ENCODE data around the gene BRWD1. TPM values are rescaled to one million over a fixed set of nuclear protein-coding genes. Genes with fewer than 3 reads are reported as not detected.
A peak's percentile ranks its signal among the peaks of the same experiment; 100 is the strongest.

BRWD1 gene
- total and polyA plus RNA-seq, 2 experiments from 2014 or later = 35.2 to 75.5 TPM

DNA sequence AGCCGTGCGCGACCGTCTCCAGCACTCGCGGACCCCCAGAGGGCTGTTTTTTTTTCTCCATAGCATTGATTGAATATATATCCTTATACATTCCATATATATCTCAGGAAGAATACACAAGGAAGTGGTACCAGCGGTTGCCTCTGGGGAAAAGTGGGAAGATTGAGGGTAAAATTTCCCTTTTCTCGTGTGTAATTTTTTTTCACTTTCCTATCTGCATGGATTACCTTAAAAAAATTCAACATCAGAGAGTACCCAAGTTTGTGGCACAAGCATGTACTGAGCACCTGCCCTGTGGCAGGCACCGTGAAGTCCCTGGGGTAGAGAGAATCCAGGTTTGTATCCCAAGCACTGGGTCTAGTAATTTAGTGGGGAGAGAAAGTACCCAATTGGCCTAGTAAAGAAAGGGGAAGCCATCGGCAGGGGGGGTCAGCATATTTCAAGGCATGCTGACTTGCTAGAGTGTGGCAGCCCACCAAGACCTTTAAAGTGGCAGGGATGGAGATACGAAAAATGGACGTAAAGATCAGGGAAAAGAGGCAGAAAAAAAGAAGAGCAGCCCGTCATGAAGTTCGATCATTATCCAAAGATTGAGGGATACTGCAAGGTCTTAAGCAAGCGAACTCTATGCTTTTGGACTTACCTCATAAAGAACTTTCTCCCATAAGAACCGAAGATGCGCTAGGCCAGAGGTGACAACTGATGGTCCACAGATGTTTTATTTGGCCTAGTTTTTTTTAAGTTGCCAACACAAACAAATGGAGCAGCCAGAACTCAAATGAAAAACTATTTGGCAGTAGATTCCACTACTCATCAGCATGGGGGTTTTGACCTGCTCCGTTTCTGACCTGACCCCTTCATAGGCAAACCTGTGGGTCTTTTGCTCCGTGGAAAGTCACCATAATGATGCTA is 36.9 kb upstream of the BRWD1 start:
- peaks cover 16% of the 10 kb centered on the region for H4K20me1 ChIP-seq (replicated peaks; ENCODE audit: insufficient read depth)
- Mint-ChIP-seq H3K9me3 (no peaks in the 10 kb centered on the region), H3K27ac (peak overlapping the region; percentile 96), H3K36me3 (ENCODE audit: low read depth) (peaks cover 30% of the 10 kb centered on the region), H3K4me1 (peaks cover 34% of the 10 kb centered on the region), H3K27me3 (ENCODE audit: insufficient read depth, low read depth, poor library complexity) (peaks cover 11% of the 10 kb centered on the region), H3K4me3 (peak overlapping the region; percentile 93)
- peaks cover 14% of the 10 kb centered on the region for H3F3A ChIP-seq (replicated peaks; ENCODE audit: low read depth)
- no peak for DNase-seq (ENCODE audit: low spot score)
- H3K4me3 ChIP-seq = peak overlapping the region; percentile 80
- peaks cover 32% of the 10 kb centered on the region for H3K4me1 ChIP-seq (ENCODE audit: insufficient read depth)
- H3K27me3 ChIP-seq (ENCODE audit: insufficient read depth) = no peaks in the 10 kb centered on the region
- no peaks in the 10 kb centered on the region for H3K9me2 ChIP-seq (ENCODE audit: insufficient read depth)
- H3K36me3 ChIP-seq (ENCODE audit: insufficient read depth) = peaks cover 15% of the 10 kb centered on the region; the same call in 1 of the 2 replicates
- H3K79me2 ChIP-seq (replicated peaks; ENCODE audit: insufficient read depth) = peaks cover 30% of the 10 kb centered on the region
- H3K27ac ChIP-seq (ENCODE audit: low read depth) = peak overlapping the region; percentile 98
- no peak for ATAC-seq
- H2AFZ ChIP-seq = peak overlapping the region; percentile 72; the same call in 1 of the 2 replicates
- TF ChIP-seq POLR2AphosphoS5 (IDR thresholded peaks at IDR 0.05; ENCODE audit: low read depth) (no peak), EZH2 (IDR thresholded peaks at IDR 0.05; ENCODE audit: low read depth, unreplicated experiment) (no peak), JUNB (IDR thresholded peaks at IDR 0.05; ENCODE audit: unreplicated experiment) (no peak), EZH2phosphoT487 (IDR thresholded peaks at IDR 0.05; ENCODE audit: unreplicated experiment) (no peak), NANOG (IDR thresholded peaks at IDR 0.05; ENCODE audit: borderline replicate concordance) (no peak), ZNF331 (CRISPR knock-in tag; IDR thresholded peaks at IDR 0.05; ENCODE audit: low read depth) (no peak), STAT1 (IDR thresholded peaks at IDR 0.05; ENCODE audit: unreplicated experiment) (no peak), CREB1 (CRISPR knock-in tag; IDR thresholded peaks at IDR 0.05; ENCODE audit: low read depth) (no peak), ZNF114 (CRISPR knock-in tag; IDR thresholded peaks at IDR 0.05) (no peak)
- TF ChIP-seq, protein P1, sequence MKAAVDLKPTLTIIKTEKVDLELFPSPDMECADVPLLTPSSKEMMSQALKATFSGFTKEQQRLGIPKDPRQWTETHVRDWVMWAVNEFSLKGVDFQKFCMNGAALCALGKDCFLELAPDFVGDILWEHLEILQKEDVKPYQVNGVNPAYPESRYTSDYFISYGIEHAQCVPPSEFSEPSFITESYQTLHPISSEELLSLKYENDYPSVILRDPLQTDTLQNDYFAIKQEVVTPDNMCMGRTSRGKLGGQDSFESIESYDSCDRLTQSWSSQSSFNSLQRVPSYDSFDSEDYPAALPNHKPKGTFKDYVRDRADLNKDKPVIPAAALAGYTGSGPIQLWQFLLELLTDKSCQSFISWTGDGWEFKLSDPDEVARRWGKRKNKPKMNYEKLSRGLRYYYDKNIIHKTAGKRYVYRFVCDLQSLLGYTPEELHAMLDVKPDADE (IDR thresholded peaks at IDR 0.05) = no peak
- TF ChIP-seq, protein P2, sequence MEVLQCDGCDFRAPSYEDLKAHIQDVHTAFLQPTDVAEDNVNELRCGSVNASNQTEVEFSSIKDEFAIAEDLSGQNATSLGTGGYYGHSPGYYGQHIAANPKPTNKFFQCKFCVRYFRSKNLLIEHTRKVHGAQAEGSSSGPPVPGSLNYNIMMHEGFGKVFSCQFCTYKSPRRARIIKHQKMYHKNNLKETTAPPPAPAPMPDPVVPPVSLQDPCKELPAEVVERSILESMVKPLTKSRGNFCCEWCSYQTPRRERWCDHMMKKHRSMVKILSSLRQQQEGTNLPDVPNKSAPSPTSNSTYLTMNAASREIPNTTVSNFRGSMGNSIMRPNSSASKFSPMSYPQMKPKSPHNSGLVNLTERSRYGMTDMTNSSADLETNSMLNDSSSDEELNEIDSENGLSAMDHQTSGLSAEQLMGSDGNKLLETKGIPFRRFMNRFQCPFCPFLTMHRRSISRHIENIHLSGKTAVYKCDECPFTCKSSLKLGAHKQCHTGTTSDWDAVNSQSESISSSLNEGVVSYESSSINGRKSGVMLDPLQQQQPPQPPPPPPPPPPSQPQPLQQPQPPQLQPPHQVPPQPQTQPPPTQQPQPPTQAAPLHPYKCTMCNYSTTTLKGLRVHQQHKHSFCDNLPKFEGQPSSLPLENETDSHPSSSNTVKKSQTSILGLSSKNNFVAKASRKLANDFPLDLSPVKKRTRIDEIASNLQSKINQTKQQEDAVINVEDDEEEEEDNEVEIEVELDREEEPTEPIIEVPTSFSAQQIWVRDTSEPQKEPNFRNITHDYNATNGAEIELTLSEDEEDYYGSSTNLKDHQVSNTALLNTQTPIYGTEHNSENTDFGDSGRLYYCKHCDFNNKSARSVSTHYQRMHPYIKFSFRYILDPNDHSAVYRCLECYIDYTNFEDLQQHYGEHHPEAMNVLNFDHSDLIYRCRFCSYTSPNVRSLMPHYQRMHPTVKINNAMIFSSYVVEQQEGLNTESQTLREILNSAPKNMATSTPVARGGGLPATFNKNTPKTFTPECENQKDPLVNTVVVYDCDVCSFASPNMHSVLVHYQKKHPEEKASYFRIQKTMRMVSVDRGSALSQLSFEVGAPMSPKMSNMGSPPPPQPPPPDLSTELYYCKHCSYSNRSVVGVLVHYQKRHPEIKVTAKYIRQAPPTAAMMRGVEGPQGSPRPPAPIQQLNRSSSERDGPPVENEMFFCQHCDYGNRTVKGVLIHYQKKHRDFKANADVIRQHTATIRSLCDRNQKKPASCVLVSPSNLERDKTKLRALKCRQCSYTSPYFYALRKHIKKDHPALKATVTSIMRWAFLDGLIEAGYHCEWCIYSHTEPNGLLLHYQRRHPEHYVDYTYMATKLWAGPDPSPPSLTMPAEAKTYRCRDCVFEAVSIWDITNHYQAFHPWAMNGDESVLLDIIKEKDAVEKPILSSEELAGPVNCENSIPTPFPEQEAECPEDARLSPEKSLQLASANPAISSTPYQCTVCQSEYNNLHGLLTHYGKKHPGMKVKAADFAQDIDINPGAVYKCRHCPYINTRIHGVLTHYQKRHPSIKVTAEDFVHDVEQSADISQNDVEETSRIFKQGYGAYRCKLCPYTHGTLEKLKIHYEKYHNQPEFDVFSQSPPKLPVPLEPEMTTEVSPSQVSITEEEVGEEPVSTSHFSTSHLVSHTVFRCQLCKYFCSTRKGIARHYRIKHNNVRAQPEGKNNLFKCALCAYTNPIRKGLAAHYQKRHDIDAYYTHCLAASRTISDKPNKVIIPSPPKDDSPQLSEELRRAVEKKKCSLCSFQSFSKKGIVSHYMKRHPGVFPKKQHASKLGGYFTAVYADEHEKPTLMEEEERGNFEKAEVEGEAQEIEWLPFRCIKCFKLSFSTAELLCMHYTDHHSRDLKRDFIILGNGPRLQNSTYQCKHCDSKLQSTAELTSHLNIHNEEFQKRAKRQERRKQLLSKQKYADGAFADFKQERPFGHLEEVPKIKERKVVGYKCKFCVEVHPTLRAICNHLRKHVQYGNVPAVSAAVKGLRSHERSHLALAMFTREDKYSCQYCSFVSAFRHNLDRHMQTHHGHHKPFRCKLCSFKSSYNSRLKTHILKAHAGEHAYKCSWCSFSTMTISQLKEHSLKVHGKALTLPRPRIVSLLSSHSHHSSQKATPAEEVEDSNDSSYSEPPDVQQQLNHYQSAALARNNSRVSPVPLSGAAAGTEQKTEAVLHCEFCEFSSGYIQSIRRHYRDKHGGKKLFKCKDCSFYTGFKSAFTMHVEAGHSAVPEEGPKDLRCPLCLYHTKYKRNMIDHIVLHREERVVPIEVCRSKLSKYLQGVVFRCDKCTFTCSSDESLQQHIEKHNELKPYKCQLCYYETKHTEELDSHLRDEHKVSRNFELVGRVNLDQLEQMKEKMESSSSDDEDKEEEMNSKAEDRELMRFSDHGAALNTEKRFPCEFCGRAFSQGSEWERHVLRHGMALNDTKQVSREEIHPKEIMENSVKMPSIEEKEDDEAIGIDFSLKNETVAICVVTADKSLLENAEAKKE (CRISPR knock-in tag; IDR thresholded peaks at IDR 0.05) = no peak
- TF ChIP-seq, protein P3, sequence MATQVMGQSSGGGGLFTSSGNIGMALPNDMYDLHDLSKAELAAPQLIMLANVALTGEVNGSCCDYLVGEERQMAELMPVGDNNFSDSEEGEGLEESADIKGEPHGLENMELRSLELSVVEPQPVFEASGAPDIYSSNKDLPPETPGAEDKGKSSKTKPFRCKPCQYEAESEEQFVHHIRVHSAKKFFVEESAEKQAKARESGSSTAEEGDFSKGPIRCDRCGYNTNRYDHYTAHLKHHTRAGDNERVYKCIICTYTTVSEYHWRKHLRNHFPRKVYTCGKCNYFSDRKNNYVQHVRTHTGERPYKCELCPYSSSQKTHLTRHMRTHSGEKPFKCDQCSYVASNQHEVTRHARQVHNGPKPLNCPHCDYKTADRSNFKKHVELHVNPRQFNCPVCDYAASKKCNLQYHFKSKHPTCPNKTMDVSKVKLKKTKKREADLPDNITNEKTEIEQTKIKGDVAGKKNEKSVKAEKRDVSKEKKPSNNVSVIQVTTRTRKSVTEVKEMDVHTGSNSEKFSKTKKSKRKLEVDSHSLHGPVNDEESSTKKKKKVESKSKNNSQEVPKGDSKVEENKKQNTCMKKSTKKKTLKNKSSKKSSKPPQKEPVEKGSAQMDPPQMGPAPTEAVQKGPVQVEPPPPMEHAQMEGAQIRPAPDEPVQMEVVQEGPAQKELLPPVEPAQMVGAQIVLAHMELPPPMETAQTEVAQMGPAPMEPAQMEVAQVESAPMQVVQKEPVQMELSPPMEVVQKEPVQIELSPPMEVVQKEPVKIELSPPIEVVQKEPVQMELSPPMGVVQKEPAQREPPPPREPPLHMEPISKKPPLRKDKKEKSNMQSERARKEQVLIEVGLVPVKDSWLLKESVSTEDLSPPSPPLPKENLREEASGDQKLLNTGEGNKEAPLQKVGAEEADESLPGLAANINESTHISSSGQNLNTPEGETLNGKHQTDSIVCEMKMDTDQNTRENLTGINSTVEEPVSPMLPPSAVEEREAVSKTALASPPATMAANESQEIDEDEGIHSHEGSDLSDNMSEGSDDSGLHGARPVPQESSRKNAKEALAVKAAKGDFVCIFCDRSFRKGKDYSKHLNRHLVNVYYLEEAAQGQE (IDR thresholded peaks at IDR 0.05; ENCODE audit: unreplicated experiment) = no peak
- TF ChIP-seq, protein P4, sequence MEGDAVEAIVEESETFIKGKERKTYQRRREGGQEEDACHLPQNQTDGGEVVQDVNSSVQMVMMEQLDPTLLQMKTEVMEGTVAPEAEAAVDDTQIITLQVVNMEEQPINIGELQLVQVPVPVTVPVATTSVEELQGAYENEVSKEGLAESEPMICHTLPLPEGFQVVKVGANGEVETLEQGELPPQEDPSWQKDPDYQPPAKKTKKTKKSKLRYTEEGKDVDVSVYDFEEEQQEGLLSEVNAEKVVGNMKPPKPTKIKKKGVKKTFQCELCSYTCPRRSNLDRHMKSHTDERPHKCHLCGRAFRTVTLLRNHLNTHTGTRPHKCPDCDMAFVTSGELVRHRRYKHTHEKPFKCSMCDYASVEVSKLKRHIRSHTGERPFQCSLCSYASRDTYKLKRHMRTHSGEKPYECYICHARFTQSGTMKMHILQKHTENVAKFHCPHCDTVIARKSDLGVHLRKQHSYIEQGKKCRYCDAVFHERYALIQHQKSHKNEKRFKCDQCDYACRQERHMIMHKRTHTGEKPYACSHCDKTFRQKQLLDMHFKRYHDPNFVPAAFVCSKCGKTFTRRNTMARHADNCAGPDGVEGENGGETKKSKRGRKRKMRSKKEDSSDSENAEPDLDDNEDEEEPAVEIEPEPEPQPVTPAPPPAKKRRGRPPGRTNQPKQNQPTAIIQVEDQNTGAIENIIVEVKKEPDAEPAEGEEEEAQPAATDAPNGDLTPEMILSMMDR (conservative IDR thresholded peaks at IDR 0.05; ENCODE audit: low read depth in 2 of 2) = no peak
- peak overlapping the region; percentile 79 for H3K4me2 ChIP-seq

Data from GM23338 (cell line).